ENCODE data around the gene HAL. TPM values are rescaled to one million over a fixed set of nuclear protein-coding genes. Genes with fewer than 3 reads are reported as not detected.

The HAL gene
- total and polyA plus RNA-seq, 2 of the 13 experiments (the other 11 are each of a cell fraction or from before 2014, with no cell fraction given) = 0.89 to 37.8 TPM

GRCh38 chr12:95974358-95974757, 21.8 kb downstream of the HAL start (continued):
- no peak for TF ChIP-seq ZNF232 (CRISPR knock-in tag; IDR thresholded peaks at IDR 0.05; ENCODE audit: borderline replicate concordance)
- no peak for TF ChIP-seq ZSCAN20 (CRISPR knock-in tag; IDR thresholded peaks at IDR 0.05; ENCODE audit: borderline replicate concordance)
- TF ChIP-seq PHF21A (CRISPR knock-in tag; IDR thresholded peaks at IDR 0.05) = peak; percentile 78
- TF ChIP-seq CAMTA2 (CRISPR knock-in tag; IDR thresholded peaks at IDR 0.05; ENCODE audit: borderline replicate concordance) = no peak
- TF ChIP-seq, protein P1, sequence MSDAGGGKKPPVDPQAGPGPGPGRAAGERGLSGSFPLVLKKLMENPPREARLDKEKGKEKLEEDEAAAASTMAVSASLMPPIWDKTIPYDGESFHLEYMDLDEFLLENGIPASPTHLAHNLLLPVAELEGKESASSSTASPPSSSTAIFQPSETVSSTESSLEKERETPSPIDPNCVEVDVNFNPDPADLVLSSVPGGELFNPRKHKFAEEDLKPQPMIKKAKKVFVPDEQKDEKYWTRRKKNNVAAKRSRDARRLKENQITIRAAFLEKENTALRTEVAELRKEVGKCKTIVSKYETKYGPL (CRISPR knock-in tag; IDR thresholded peaks at IDR 0.05) = no peak
- TF ChIP-seq YY1 (IDR thresholded peaks at IDR 0.05; ENCODE audit: insufficient read depth, insufficient replicate concordance, low read depth, low read length) = no peak
- TF ChIP-seq ZNF282 (IDR thresholded peaks at IDR 0.05; ENCODE audit: partially characterized antibody) = no peak
- TF ChIP-seq, protein P2, sequence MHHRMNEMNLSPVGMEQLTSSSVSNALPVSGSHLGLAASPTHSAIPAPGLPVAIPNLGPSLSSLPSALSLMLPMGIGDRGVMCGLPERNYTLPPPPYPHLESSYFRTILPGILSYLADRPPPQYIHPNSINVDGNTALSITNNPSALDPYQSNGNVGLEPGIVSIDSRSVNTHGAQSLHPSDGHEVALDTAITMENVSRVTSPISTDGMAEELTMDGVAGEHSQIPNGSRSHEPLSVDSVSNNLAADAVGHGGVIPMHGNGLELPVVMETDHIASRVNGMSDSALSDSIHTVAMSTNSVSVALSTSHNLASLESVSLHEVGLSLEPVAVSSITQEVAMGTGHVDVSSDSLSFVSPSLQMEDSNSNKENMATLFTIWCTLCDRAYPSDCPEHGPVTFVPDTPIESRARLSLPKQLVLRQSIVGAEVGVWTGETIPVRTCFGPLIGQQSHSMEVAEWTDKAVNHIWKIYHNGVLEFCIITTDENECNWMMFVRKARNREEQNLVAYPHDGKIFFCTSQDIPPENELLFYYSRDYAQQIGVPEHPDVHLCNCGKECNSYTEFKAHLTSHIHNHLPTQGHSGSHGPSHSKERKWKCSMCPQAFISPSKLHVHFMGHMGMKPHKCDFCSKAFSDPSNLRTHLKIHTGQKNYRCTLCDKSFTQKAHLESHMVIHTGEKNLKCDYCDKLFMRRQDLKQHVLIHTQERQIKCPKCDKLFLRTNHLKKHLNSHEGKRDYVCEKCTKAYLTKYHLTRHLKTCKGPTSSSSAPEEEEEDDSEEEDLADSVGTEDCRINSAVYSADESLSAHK (CRISPR knock-in tag; IDR thresholded peaks at IDR 0.05; ENCODE audit: borderline replicate concordance) = no peak
- TF ChIP-seq, protein P3, sequence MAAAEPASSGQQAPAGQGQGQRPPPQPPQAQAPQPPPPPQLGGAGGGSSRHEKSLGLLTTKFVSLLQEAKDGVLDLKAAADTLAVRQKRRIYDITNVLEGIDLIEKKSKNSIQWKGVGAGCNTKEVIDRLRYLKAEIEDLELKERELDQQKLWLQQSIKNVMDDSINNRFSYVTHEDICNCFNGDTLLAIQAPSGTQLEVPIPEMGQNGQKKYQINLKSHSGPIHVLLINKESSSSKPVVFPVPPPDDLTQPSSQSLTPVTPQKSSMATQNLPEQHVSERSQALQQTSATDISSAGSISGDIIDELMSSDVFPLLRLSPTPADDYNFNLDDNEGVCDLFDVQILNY (CRISPR knock-in tag; conservative IDR thresholded peaks at IDR 0.05) = no peak
- no peak for TF ChIP-seq HIVEP1 (CRISPR knock-in tag; IDR thresholded peaks at IDR 0.05)
- TF ChIP-seq, protein P4, sequence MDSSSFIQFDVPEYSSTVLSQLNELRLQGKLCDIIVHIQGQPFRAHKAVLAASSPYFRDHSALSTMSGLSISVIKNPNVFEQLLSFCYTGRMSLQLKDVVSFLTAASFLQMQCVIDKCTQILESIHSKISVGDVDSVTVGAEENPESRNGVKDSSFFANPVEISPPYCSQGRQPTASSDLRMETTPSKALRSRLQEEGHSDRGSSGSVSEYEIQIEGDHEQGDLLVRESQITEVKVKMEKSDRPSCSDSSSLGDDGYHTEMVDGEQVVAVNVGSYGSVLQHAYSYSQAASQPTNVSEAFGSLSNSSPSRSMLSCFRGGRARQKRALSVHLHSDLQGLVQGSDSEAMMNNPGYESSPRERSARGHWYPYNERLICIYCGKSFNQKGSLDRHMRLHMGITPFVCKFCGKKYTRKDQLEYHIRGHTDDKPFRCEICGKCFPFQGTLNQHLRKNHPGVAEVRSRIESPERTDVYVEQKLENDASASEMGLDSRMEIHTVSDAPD (CRISPR knock-in tag; IDR thresholded peaks at IDR 0.05) = no peak
- TF ChIP-seq, protein P5, sequence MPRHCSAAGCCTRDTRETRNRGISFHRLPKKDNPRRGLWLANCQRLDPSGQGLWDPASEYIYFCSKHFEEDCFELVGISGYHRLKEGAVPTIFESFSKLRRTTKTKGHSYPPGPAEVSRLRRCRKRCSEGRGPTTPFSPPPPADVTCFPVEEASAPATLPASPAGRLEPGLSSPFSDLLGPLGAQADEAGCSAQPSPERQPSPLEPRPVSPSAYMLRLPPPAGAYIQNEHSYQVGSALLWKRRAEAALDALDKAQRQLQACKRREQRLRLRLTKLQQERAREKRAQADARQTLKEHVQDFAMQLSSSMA (CRISPR knock-in tag; IDR thresholded peaks at IDR 0.05) = no peak
- peak; percentile 98 for TF ChIP-seq ISL2 (CRISPR knock-in tag; IDR thresholded peaks at IDR 0.05)
- TF ChIP-seq SOX13 (IDR thresholded peaks at IDR 0.05) = peak; percentile 62; the same call in 1 of the 2 replicates
- peak in 1 of 2 experiments; percentile 95; a peak in 2 of 4 replicates for TF ChIP-seq SOX13 (CRISPR knock-in tag; conservative IDR thresholded peaks at IDR 0.05 in 1 of 2, IDR thresholded peaks at IDR 0.05 in 1 of 2)
- TF ChIP-seq SP5 (CRISPR knock-in tag; IDR thresholded peaks at IDR 0.05; ENCODE audit: borderline replicate concordance, low read depth) = peak; percentile 44; the same call in 1 of the 2 replicates
- TF ChIP-seq ATF1 (CRISPR knock-in tag; IDR thresholded peaks at IDR 0.05) = peak; percentile 71
- TF ChIP-seq ZFAT (CRISPR knock-in tag; conservative IDR thresholded peaks at IDR 0.05) = no peak
